IMR-90 (cell line): Measurements from ENCODE around the gene DPYD. TPM values are rescaled to one million over a fixed set of nuclear protein-coding genes. Genes with fewer than 3 reads are reported as not detected.

Experiments
- ATAC-seq: fragments of 200-7000 bp; cut with Tn5 transposase; 2 replicates; pipeline ENCODE4 v1.9.1; 2020; ENCODE audit warnings: low read depth, mild to moderate bottlenecking, moderate library complexity
- BruUV-seq: library from RNA; stranded (reverse); fragments of 400-500 nt; replicated peaks from 2 replicates; lab custom pipeline; 2021; lab: Mats Ljungman, UMichigan
- CTCF ChIA-PET: fragments of 300-600 bp; formaldehyde crosslinking; extraction: SDS; loops from one replicate; lab custom pipeline; 2021; ENCODE audit warnings: antibody characterized with exemption; lab: Yijun Ruan, JAX
- POLR2A ChIA-PET: fragments of 300-600 bp; sonication (Branson Sonifier 250); formaldehyde crosslinking; loops from one replicate; lab custom pipeline; 2022; ENCODE audit warnings: antibody characterized with exemption; ENCODE audit not compliant: unreplicated experiment; lab: Charles Lee
- DNase-seq: peaks from one replicate; pipeline ENCODE4 v3.0.0; 2013
- H2AFZ ChIP-seq: replicated peaks from 2 replicates; pipeline ENCODE3; 2013; ENCODE audit warnings: low read length, mild to moderate bottlenecking; ENCODE audit not compliant: poor library complexity
- H2AK5ac ChIP-seq: 2 replicates; pipeline ENCODE4 v1.6.1; 2013; ENCODE audit warnings: low read depth, low read length, inconsistent platforms
- H2AK9ac ChIP-seq: replicated peaks from 2 replicates; pipeline ENCODE3; 2013; ENCODE audit warnings: mild to moderate bottlenecking, low read depth, low read length, moderate library complexity; ENCODE audit not compliant: poor library complexity
- H2BK120ac ChIP-seq: 2 replicates; pipeline ENCODE4 v1.6.1; 2013; ENCODE audit warnings: low read depth, low read length, inconsistent platforms
- H2BK15ac ChIP-seq: 3 replicates; pipeline ENCODE4 v1.6.1; 2013; ENCODE audit warnings: low read depth, low read length, inconsistent platforms
- H2BK20ac ChIP-seq: 2 replicates; pipeline ENCODE4 v1.6.1; 2013; ENCODE audit warnings: low read depth, mild to moderate bottlenecking, inconsistent platforms, low read length, moderate library complexity
- H2BK5ac ChIP-seq: 2 replicates; pipeline ENCODE4 v1.6.1; 2013; ENCODE audit warnings: mild to moderate bottlenecking, low read depth, low read length, inconsistent platforms; ENCODE audit not compliant: poor library complexity, severe bottlenecking
- H3K14ac ChIP-seq: replicated peaks from 2 replicates; pipeline ENCODE4 v1.6.1; 2013; ENCODE audit warnings: low read depth, low read length, inconsistent platforms
- H3K18ac ChIP-seq: 2 replicates; pipeline ENCODE4 v1.6.1; 2013; ENCODE audit warnings: low read depth, low read length, control low read depth
- H3K23ac ChIP-seq: 2 replicates; pipeline ENCODE4 v1.6.1; 2013; ENCODE audit warnings: low read depth, low read length, inconsistent platforms
- H3K27ac ChIP-seq: 2 replicates; pipeline ENCODE4 v1.5.1; 2013; ENCODE audit warnings: mild to moderate bottlenecking, control low read depth, low read length; ENCODE audit not compliant: insufficient read depth
- H3K27me3 ChIP-seq: 2 replicates; pipeline ENCODE4 v1.6.1; 2013; ENCODE audit warnings: low read length; ENCODE audit not compliant: control insufficient read depth, insufficient read depth
- H3K36me3 ChIP-seq: 2 replicates; pipeline ENCODE4 v1.6.1; 2013; ENCODE audit warnings: low read length, mixed read lengths; ENCODE audit not compliant: control insufficient read depth, insufficient read depth
- H3K4ac ChIP-seq: 2 replicates; pipeline ENCODE4 v1.6.1; 2013; ENCODE audit warnings: low read depth, low read length, inconsistent platforms
- H3K4me1 ChIP-seq: 2 replicates; pipeline ENCODE4 v1.6.1; 2013; ENCODE audit warnings: low read length, mixed read lengths; ENCODE audit not compliant: control insufficient read depth, insufficient read depth
- H3K4me2 ChIP-seq: 2 replicates; pipeline ENCODE4 v1.6.1; 2013; ENCODE audit warnings: low read depth, mild to moderate bottlenecking, control low read depth, low read length, moderate library complexity
- H3K4me3 ChIP-seq: 2 replicates; pipeline ENCODE4 v1.5.1; 2013; ENCODE audit warnings: low read depth, mild to moderate bottlenecking, control low read depth, low read length, moderate library complexity; ENCODE audit not compliant: insufficient read depth
- H3K56ac ChIP-seq: 2 replicates; pipeline ENCODE4 v1.6.1; 2013; ENCODE audit warnings: low read length, inconsistent platforms; ENCODE audit not compliant: insufficient read depth; ENCODE audit errors: extremely low read depth
- H3K79me1 ChIP-seq, 2 experiments: 2 replicates each; pipeline ENCODE4 v1.6.1; 2013; ENCODE audit warnings: low read length in 2 of 2, inconsistent platforms in 1 of 2, low read depth in 1 of 2
- H3K9ac ChIP-seq: 2 replicates; pipeline ENCODE4 v1.6.1; 2013; ENCODE audit warnings: low read depth, low read length, control low read depth
- H3K9me1 ChIP-seq: 2 replicates; pipeline ENCODE4 v1.6.1; 2013; ENCODE audit warnings: low read length, inconsistent platforms; ENCODE audit not compliant: insufficient read depth
- H3K9me3 ChIP-seq: 2 replicates; pipeline ENCODE4 v1.6.1; 2013; ENCODE audit warnings: low read length; ENCODE audit not compliant: control insufficient read depth, insufficient read depth
- H4K20me1 ChIP-seq: 2 replicates; pipeline ENCODE4 v1.6.1; 2013; ENCODE audit warnings: low read length, inconsistent platforms; ENCODE audit not compliant: insufficient read depth
- H4K5ac ChIP-seq: 2 replicates; pipeline ENCODE4 v1.6.1; 2013; ENCODE audit warnings: mild to moderate bottlenecking, low read depth, low read length, control low read depth
- H4K8ac ChIP-seq, 2 experiments: 2 replicates each; pipeline ENCODE4 v1.6.1; 2013; ENCODE audit warnings: low read depth in 2 of 2, low read length in 2 of 2, control low read depth in 1 of 2, inconsistent platforms in 1 of 2
- H4K91ac ChIP-seq: 2 replicates; pipeline ENCODE4 v1.6.1; 2013; ENCODE audit warnings: low read depth, low read length, inconsistent platforms; ENCODE audit not compliant: insufficient read depth
- CEBPB ChIP-seq: IDR thresholded peaks from 2 replicates; pipeline ENCODE4 v1.6.1; 2012; ENCODE audit warnings: low read depth, low read length, improper control_type of control experiment
- MAZ ChIP-seq: IDR thresholded peaks from 2 replicates; pipeline ENCODE4 v1.6.1; 2012; ENCODE audit warnings: low read depth, mild to moderate bottlenecking, low read length, improper control_type of control experiment, moderate library complexity, borderline replicate concordance
- MXI1 ChIP-seq: IDR thresholded peaks from 2 replicates; pipeline ENCODE4 v1.6.1; 2012; ENCODE audit warnings: low read depth, mild to moderate bottlenecking, low read length, moderate library complexity, borderline replicate concordance
- POLR2A ChIP-seq: IDR thresholded peaks from 2 replicates; pipeline ENCODE4 v1.6.1; 2012; ENCODE audit warnings: mild to moderate bottlenecking, low read depth, low read length
- RCOR1 ChIP-seq: IDR thresholded peaks from 2 replicates; pipeline ENCODE4 v1.6.1; 2012; ENCODE audit warnings: mild to moderate bottlenecking, low read length, improper control_type of control experiment; ENCODE audit not compliant: insufficient replicate concordance
- RFX5 ChIP-seq: IDR thresholded peaks from 2 replicates; pipeline ENCODE4 v1.8.0; 2012; ENCODE audit warnings: low read depth, mild to moderate bottlenecking, low read length, moderate library complexity
- WGBS, 2 experiments: methylation state at CpG; one replicate each; pipeline versions ENCODE4 v1.1.5 to v1.1.7; 2013; ENCODE audit warnings: missing lambda C conversion rate in 2 of 2; ENCODE audit not compliant: insufficient read length in 1 of 2; ENCODE audit errors: extremely low coverage in 2 of 2; 5-methylcytosine and 5-hydroxymethylcytosine counted together
- dilution Hi-C: fragments of 300-500 bp; cut with HindIII; formaldehyde crosslinking; loops from one replicate; pipeline ENCODE4 v1.14.3; 2018; ENCODE audit warnings: low sequenced_read_pairs; ENCODE audit not compliant: unreplicated experiment
- in situ Hi-C: fragments of 300-500 bp; cut with MboI; formaldehyde crosslinking; loops from 3 replicates; pipeline ENCODE4 v1.14.3; 2019; ENCODE audit warnings: low sequenced_read_pairs, inconsistent platforms, mixed read lengths
- intact Hi-C: fragments of 100-400 bp; cut with micrococcal nuclease; formaldehyde crosslinking; loops from 2 replicates; pipeline ENCODE4 v1.10.0; 2022
- polyA plus RNA-seq, 3 experiments: library from polyadenylated mRNA; depleted of rRNA; stranded (reverse); fragments of >200 nt; gene quantifications; 2 replicates each; pipeline ENCODE4 v1.2.3, GENCODE V29; 2012; ENCODE audit warnings: low replicate concordance in 1 of 3
- total RNA-seq: library from RNA; depleted of rRNA; stranded (reverse); fragments of >200 nt; gene quantifications from 2 replicates; pipeline ENCODE4 v1.2.3, GENCODE V29; 2012
- TF ChIP-seq, protein P1 (sequence below): conservative IDR thresholded peaks from 2 replicates; pipeline ENCODE4 v1.5.1; 2012; ENCODE audit warnings: mild to moderate bottlenecking, low read depth, low read length, improper control_type of control experiment

Gene DPYD
- total and polyA plus RNA-seq, 2 of the 4 experiments (the other 2 are of a cell fraction), result 9.3 to 47.3 TPM

DNA sequence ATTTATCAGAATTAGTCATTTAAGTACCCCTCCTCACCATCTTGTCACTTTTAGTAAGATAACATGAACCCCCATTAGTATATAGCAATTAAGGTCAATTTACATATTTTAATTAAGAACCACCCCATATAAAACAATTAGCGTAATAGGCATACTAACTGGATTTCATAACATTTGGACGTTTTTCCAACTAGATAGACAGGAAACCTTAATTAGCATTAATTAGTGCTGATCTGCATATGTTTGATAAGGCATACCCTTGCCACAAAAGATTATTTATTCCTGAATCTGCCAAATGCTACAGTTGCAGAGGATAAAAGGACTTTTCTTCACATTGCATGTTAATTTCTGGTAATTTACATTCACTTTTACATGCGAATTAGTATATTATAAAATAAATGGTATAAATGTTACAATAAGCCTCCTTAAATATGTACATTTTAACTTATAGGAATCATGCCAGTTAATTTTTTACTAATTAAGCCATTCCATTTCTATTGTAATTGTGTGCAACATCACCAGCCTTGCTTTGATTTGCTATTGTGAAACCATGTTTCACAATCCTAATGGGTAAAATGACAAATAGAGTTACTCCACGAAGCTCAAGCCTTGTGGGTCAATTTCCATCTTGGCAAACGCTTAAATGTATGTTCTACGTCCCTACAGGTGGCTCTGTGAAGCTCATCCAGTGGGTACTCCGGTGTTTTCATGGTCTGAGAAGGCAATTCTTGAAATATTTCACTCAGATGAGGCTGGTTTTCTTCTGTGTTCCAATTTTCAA lies 469.6 kb downstream of the DPYD start:
- no peak overlapping the region for H2BK20ac ChIP-seq
- no peak overlapping the region for H2BK15ac ChIP-seq
- in situ Hi-C loops, result no loop called here
- BruUV-seq, result no TSS peak
- WGBS, 2 experiments, result 100% methylated on average over 2 of the region's 7 CpGs; no CpG with 5 or more reads in 1 of the 2 experiments
- no peak overlapping the region for H3K23ac ChIP-seq
- intact Hi-C loops, result no loop called here
- no peak overlapping the region for H3K27ac ChIP-seq
- no peak overlapping the region for H3K9ac ChIP-seq
- no peak for TF ChIP-seq RCOR1
- TF ChIP-seq RFX5, result no peak
- TF ChIP-seq MAZ, result no peak
- TF ChIP-seq, protein P1, sequence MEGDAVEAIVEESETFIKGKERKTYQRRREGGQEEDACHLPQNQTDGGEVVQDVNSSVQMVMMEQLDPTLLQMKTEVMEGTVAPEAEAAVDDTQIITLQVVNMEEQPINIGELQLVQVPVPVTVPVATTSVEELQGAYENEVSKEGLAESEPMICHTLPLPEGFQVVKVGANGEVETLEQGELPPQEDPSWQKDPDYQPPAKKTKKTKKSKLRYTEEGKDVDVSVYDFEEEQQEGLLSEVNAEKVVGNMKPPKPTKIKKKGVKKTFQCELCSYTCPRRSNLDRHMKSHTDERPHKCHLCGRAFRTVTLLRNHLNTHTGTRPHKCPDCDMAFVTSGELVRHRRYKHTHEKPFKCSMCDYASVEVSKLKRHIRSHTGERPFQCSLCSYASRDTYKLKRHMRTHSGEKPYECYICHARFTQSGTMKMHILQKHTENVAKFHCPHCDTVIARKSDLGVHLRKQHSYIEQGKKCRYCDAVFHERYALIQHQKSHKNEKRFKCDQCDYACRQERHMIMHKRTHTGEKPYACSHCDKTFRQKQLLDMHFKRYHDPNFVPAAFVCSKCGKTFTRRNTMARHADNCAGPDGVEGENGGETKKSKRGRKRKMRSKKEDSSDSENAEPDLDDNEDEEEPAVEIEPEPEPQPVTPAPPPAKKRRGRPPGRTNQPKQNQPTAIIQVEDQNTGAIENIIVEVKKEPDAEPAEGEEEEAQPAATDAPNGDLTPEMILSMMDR, result no peak
- no peak for TF ChIP-seq MXI1
- TF ChIP-seq POLR2A, result no peak
- peak; percentile 49 for TF ChIP-seq CEBPB
- ChIA-PET CTCF (no interaction called here), POLR2A (no interaction called here)
- H3K4me3 ChIP-seq, result no peak overlapping the region
- no peak overlapping the region for H3K4me2 ChIP-seq
- no peak overlapping the region for H2AK5ac ChIP-seq
- H3K9me1 ChIP-seq, result no peaks in the 10 kb centered on the region
- no peak overlapping the region for H2BK5ac ChIP-seq
- H3K36me3 ChIP-seq, result no peaks in the 10 kb centered on the region
- ATAC-seq (no peak), DNase-seq (no peak)
- H3K18ac ChIP-seq, result no peak overlapping the region
- no peak overlapping the region for H4K91ac ChIP-seq
- dilution Hi-C loops, result no loop called here
- H3K4me1 ChIP-seq, result no peaks in the 10 kb centered on the region
- no peak overlapping the region for H2AFZ ChIP-seq
- H2BK120ac ChIP-seq, result no peak overlapping the region
- no peaks in the 10 kb centered on the region; a peak in 1 of 4 replicates for H3K79me1 ChIP-seq
- no peak overlapping the region for H2AK9ac ChIP-seq
- no peak overlapping the region for H4K5ac ChIP-seq
- H4K8ac ChIP-seq, result no peak overlapping the region
- no peak overlapping the region for H3K14ac ChIP-seq
- H3K27me3 ChIP-seq, result no peaks in the 10 kb centered on the region
- no peak overlapping the region for H3K4ac ChIP-seq
- no peak overlapping the region for H3K56ac ChIP-seq
- H4K20me1 ChIP-seq, result no peaks in the 10 kb centered on the region
- no peaks in the 10 kb centered on the region for H3K9me3 ChIP-seq
